Gastrocnemius medialis (tissue), 4 donors: ENCODE measurements around the gene IFI27L2.

Experiments
- CTCF ChIP-seq, 5 experiments: fragments of 450-650 bp in 3 of 5; fragments of 200-600 bp in 2 of 5; sonication (generic) in 2 of 5; IDR thresholded peaks in 4 of 5; conservative IDR thresholded peaks in 1 of 5; 1 replicate in 4 of 5; 2 replicates in 1 of 5; pipeline ENCODE4 v1.5.1; 2016 to 2019; ENCODE audit warnings: antibody characterized with exemption in 5 of 5, mild to moderate bottlenecking in 3 of 5, moderate library complexity in 3 of 5
- POLR2A ChIP-seq, 2 donors: fragments of 450-650 bp; IDR thresholded peaks; one replicate each; pipeline ENCODE4 v1.6.1; 2017; ENCODE audit warnings: antibody characterized with exemption in 2 of 2, mild to moderate bottlenecking in 2 of 2, moderate library complexity in 2 of 2

- TF ChIP-seq CTCF (IDR thresholded peaks at IDR 0.05 in 4 of 5, conservative IDR thresholded peaks at IDR 0.05 in 1 of 5) (no peak), POLR2A (IDR thresholded peaks at IDR 0.05) (no peak)
Observed at GRCh38 chr14:94145902-94146527, 16.6 kb upstream of the IFI27L2 start.
